ENCODE measurements around the gene DEFB125.

Gene DEFB125, protein sequence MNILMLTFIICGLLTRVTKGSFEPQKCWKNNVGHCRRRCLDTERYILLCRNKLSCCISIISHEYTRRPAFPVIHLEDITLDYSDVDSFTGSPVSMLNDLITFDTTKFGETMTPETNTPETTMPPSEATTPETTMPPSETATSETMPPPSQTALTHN

DNA sequence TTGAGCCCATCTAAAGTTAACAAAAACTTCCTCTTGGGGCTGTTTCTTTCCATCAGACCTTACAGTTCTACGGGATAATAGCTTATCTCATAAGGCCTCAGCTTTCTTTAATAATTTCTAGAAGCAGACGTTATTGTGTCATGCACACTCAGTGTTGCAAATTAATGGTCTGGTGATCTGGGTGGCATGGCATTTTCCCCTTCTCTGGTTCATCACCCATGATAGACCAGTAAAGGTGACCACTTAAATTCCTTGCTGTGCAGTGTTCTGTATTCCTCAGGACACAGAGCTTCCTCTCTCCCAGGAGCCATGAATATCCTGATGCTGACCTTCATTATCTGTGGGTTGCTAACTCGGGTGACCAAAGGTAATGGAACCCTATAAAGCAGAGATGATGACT is at the start of gene DEFB125:
Gene DEFB125 (plus strand): TSS at position 272 of the 400 bp plus-strand sequence. CDS start 38 bp downstream, at position 310.
- no peaks in the 10 kb centered on the region for H3K4me1 ChIP-seq
- no peaks in the 10 kb centered on the region; the same call in 1 of the 2 replicates for H3K9me3 ChIP-seq
- no peak within 1 kb of the TSS for H3K27ac ChIP-seq
- H3K4me3 ChIP-seq = no peak within 1 kb of the TSS
- H3K27me3 ChIP-seq = no peaks in the 10 kb centered on the region
- H3K9ac ChIP-seq = no peak within 1 kb of the TSS
- no peak within 1 kb of the TSS for H3K4me2 ChIP-seq
- no peak for TF ChIP-seq Cebpa-rat (IDR thresholded peaks at IDR 0.05)
- no peaks in the 10 kb centered on the region for H3K36me3 ChIP-seq
- no peaks in the 10 kb centered on the region for H4K20me1 ChIP-seq

- H4K20me1 ChIP-seq = no peaks in the 10 kb centered on the region
- no peak overlapping the region for H3K4me2 ChIP-seq
- H3K9ac ChIP-seq = no peak overlapping the region
- H3K4me1 ChIP-seq = no peaks in the 10 kb centered on the region
- TF ChIP-seq Cebpa-rat (IDR thresholded peaks at IDR 0.05) = no peak
- no peaks in the 10 kb centered on the region for H3K27me3 ChIP-seq
- H3K27ac ChIP-seq = no peak overlapping the region
- H3K4me3 ChIP-seq = no peak overlapping the region
- peaks cover 40% of the 10 kb centered on the region for H3K9me3 ChIP-seq
- H3K36me3 ChIP-seq = no peaks in the 10 kb centered on the region
Measured at GRCh38 chr20:60035-60918, 27.2 kb upstream of the DEFB125 start.

DNA sequence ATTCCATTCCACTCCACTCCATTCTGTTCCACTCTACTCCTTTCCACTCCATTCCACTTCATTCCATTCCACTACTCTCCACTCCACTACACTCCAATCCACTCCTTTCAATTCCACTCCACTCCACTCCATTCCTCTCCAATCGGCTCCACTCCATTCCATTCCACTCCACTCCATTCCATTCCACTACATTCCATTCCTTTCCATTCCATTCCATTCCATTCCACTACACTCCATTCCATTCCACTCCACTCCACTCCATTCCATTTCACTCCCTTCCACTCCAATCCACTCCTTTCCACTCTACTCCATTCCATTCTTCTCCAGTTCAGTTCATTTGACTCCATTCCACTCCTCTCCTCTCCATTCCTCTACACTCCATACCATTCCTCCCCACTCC is 26.2 kb upstream of the DEFB125 start:
- Histone ChIP-seq H3K9me3 (peaks cover 49% of the 10 kb centered on the region), H3K4me1 (no peaks in the 10 kb centered on the region), H3K4me2 (no peak overlapping the region), H3K27ac (no peak overlapping the region), H3K27me3 (no peaks in the 10 kb centered on the region), H3K36me3 (no peaks in the 10 kb centered on the region), H3K9ac (no peak overlapping the region), H3K4me3 (no peak overlapping the region), H4K20me1 (no peaks in the 10 kb centered on the region)
- TF ChIP-seq Cebpa-rat (IDR thresholded peaks at IDR 0.05) = no peak

DNA sequence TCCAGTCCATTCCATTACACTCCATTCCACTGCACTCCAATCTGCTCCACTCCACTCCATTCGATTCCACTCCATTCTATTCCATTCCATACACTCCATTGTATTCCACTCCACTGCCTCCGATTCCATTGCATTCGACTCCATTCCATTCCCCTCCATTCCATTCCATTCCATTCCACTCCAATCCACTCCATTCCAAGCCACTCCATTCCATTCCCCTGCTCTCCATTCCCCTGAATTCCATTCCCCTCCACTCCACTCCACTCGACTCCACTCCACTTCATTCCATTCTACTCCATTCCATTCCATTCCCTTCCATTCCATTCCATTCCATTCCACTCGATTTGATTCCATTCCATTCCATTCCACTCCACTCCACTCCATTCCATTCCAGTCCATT is 25.7 kb upstream of the DEFB125 start:
- Histone ChIP-seq H3K9me3 (peaks cover 54% of the 10 kb centered on the region), H4K20me1 (no peaks in the 10 kb centered on the region), H3K4me3 (no peak overlapping the region), H3K4me2 (no peak overlapping the region), H3K9ac (no peak overlapping the region), H3K27ac (no peak overlapping the region), H3K27me3 (no peaks in the 10 kb centered on the region), H3K4me1 (no peaks in the 10 kb centered on the region), H3K36me3 (no peaks in the 10 kb centered on the region)
- TF ChIP-seq Cebpa-rat (IDR thresholded peaks at IDR 0.05) = no peak

DNA sequence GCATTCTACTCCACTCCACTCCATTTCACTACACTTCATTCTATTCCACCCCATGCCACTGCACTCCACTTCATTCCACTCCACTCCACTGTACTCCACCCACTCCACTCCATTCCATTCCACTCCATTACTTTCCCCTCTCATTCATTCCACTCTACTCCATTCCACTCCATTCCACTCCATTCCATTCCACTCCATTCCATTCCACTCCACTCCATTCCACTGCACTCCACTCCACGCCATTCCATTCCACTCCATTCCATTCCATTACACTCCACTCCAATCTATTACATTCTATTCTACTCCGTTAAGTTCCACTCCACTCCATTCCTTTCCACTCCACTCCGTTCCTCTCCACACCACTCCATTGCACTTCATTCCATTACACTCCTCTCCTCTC is 25.0 kb upstream of the DEFB125 start:
- no peaks in the 10 kb centered on the region for H3K36me3 ChIP-seq
- no peak overlapping the region for H3K4me2 ChIP-seq
- H3K4me1 ChIP-seq = no peaks in the 10 kb centered on the region
- peaks cover 61% of the 10 kb centered on the region for H3K9me3 ChIP-seq
- no peak overlapping the region for H3K9ac ChIP-seq
- no peaks in the 10 kb centered on the region for H4K20me1 ChIP-seq
- H3K27ac ChIP-seq = no peak overlapping the region
- no peak overlapping the region for H3K4me3 ChIP-seq
- H3K27me3 ChIP-seq = no peaks in the 10 kb centered on the region
- no peak for TF ChIP-seq Cebpa-rat (IDR thresholded peaks at IDR 0.05)

GRCh38 chr20:64026-64603 is 23.4 kb upstream of the DEFB125 start:
- no peaks in the 10 kb centered on the region for H3K27me3 ChIP-seq
- TF ChIP-seq Cebpa-rat (IDR thresholded peaks at IDR 0.05) = no peak
- no peak overlapping the region for H3K4me3 ChIP-seq
- H3K4me1 ChIP-seq = no peaks in the 10 kb centered on the region
- no peak overlapping the region for H3K9ac ChIP-seq
- H3K9me3 ChIP-seq = peaks cover 61% of the 10 kb centered on the region
- no peak overlapping the region for H3K4me2 ChIP-seq
- no peaks in the 10 kb centered on the region for H4K20me1 ChIP-seq
- no peaks in the 10 kb centered on the region for H3K36me3 ChIP-seq
- no peak overlapping the region for H3K27ac ChIP-seq

- Histone ChIP-seq H3K9ac (no peak overlapping the region), H3K36me3 (no peaks in the 10 kb centered on the region), H3K9me3 (peaks cover 61% of the 10 kb centered on the region), H3K27ac (no peak overlapping the region), H4K20me1 (no peaks in the 10 kb centered on the region), H3K4me3 (no peak overlapping the region), H3K27me3 (no peaks in the 10 kb centered on the region), H3K4me1 (no peaks in the 10 kb centered on the region), H3K4me2 (no peak overlapping the region)
- TF ChIP-seq Cebpa-rat (IDR thresholded peaks at IDR 0.05) = no peak
Measured at GRCh38 chr20:64766-65322, 22.6 kb upstream of the DEFB125 start.

GRCh38 chr20:77231-77630 is 10.2 kb upstream of the DEFB125 start:
- H4K20me1 ChIP-seq = no peaks in the 10 kb centered on the region
- H3K36me3 ChIP-seq = no peaks in the 10 kb centered on the region
- no peaks in the 10 kb centered on the region for H3K4me1 ChIP-seq
- peaks cover 9% of the 10 kb centered on the region for H3K9me3 ChIP-seq
- no peak overlapping the region for H3K4me2 ChIP-seq
- no peak overlapping the region for H3K9ac ChIP-seq
- no peak for TF ChIP-seq Cebpa-rat (IDR thresholded peaks at IDR 0.05)
- no peaks in the 10 kb centered on the region for H3K27me3 ChIP-seq
- H3K27ac ChIP-seq = no peak overlapping the region
- no peak overlapping the region for H3K4me3 ChIP-seq

- H3K36me3 ChIP-seq = no peaks in the 10 kb centered on the region
- no peak overlapping the region for H3K9ac ChIP-seq
- no peaks in the 10 kb centered on the region for H3K27me3 ChIP-seq
- H3K9me3 ChIP-seq = peaks cover 9% of the 10 kb centered on the region
- H3K4me3 ChIP-seq = no peak overlapping the region
- TF ChIP-seq Cebpa-rat (IDR thresholded peaks at IDR 0.05) = no peak
- no peaks in the 10 kb centered on the region for H3K4me1 ChIP-seq
- H3K27ac ChIP-seq = no peak overlapping the region
- no peaks in the 10 kb centered on the region for H4K20me1 ChIP-seq
- no peak overlapping the region for H3K4me2 ChIP-seq
Measured at GRCh38 chr20:78338-78737, 9.1 kb upstream of the DEFB125 start.

DNA sequence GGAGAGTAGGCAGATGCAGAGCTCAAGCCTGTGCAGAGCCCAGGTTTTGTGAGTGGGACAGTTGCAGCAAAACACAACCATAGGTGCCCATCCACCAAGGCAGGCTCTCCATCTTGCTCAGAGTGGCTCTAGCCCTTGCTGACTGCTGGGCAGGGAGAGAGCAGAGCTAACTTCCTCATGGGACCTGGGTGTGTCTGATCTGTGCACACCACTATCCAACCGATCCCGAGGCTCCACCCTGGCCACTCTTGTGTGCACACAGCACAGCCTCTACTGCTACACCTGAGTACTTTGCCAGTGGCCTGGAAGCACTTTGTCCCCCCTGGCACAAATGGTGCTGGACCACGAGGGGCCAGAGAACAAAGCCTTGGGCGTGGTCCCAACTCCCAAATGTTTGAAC is 7.9 kb upstream of the DEFB125 start:
- H3K9ac ChIP-seq = no peak overlapping the region
- no peak for TF ChIP-seq Cebpa-rat (IDR thresholded peaks at IDR 0.05)
- no peaks in the 10 kb centered on the region for H4K20me1 ChIP-seq

More for the DNA sequence above, 7.9 kb upstream of the DEFB125 start:
- Histone ChIP-seq H3K4me2 (no peak overlapping the region), H3K9me3 (peaks cover 8% of the 10 kb centered on the region), H3K27me3 (no peaks in the 10 kb centered on the region), H3K27ac (no peak overlapping the region), H3K4me1 (no peaks in the 10 kb centered on the region), H3K4me3 (no peak overlapping the region), H3K36me3 (no peaks in the 10 kb centered on the region)
